GM12872 (cell line): ENCODE data around the gene MEFV.

ENCODE experiments used
- CTCF ChIP-seq: IDR thresholded peaks from 3 replicates; pipeline ENCODE4 v1.5.1; 2011; ENCODE audit warnings: low read depth, mild to moderate bottlenecking, low read length, moderate library complexity; ENCODE audit not compliant: insufficient read depth

MEFV gene

DNA sequence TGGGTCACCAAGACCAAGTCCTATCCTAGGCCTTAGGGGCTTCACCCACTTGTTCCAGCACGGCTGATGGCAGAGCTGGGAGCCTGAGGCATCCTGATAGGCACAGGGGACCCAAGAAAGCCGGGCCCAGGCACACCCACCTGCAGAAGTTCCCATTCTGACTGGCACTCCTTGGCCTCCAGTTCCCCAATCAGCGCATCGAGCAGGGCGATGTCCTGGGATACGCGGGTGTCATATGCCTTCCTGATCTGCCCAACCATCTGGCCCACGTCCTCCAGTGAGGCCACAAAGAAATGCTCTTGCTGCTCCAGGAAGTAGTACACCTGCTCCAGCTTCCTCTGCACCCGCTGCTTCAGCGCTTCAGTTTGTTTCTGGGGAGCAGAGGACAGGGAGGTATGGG is 9.6 kb downstream of the MEFV start:
- no peak for TF ChIP-seq CTCF

GRCh38 chr16:3246002-3246401 is 10.4 kb downstream of the MEFV start:
- TF ChIP-seq CTCF, result no peak

DNA sequence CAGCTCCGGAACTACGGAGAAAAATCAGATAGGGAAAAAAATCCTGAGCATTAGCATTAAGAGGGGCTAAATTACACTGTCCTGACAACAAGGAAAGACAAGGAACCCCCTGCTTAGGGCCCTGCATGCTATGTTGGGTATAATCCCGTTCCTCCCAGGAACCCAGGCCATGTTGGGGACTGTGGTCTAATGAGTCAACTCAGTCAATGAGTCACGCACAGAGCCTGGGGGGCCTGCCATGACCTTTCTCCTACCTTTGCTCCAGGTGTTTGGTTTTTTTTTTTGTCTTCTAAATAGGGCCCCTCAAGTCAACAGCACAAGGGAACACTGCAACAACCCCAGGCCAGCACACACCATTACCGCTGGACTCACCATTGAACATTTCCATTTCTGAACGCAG is 12.6 kb downstream of the MEFV start:
- TF ChIP-seq CTCF, result no peak

GRCh38 chr16:3242709-3243108 is 13.7 kb downstream of the MEFV start:
- no peak for TF ChIP-seq CTCF

DNA sequence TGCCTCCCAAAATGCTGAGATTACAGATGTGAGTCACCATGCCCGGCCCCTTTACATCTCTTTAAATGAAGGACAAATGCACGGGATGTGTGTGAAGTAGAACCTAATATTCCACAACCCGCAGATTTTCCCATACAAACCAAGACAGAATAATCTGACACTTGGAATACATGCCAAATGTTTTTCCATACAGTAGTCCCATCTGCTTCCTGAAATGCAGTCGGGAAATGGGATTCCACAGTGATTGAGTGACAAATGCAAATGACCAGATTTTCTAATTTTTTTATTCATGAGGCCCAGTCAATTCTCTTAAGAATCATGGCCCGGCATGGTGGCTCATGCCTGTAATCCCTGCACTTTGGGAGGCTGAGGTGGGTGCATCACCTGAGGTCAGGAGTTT is 14.7 kb downstream of the MEFV start:
- TF ChIP-seq CTCF, result no peak

GRCh38 chr16:3235856-3236669 is 20.4 kb downstream of the MEFV start:
- no peak for TF ChIP-seq CTCF

DNA sequence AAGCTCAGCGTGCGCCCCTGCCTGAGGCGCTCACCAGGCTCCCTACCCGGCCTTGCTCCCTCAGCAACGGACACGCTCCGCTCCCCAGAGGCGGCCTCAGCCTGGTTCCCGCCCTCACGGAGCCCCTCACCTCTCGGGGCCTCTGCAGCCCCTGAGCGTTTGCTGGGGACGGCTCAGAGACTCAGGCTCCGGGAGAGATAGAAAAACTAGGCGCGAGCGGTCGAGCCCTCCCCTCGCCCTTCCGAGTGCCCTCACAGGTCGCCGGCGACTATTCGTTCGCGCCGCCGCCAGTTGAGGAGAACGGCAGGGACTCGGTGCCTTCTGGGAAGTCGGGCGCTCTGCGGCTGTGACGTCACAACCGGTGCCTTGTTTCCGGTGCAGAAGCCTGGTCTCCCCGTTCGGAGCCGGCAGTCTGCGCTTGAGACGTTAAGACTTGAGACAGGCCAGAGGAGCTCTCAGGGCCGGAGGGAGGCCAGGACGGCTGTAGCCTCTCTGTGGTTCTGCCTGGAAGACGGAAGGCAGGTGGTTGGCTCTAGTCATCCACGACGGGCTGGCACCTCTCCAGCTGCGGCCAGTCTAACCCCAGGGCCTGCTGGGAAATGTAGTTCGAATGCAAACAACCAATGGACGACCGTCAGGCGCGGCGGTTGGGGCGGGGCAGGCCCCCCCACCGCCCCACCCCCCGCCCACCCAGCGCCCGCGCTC is 21.4 kb downstream of the MEFV start, which contains the start of gene ZNF200:
Gene ZNF200 (minus strand): TSS at position 302 of the 705 bp plus-strand sequence. CDS start 1,403 bp downstream, outside the sequence.
- no peak for TF ChIP-seq CTCF
